K562 (cell line): Measurements from ENCODE around the gene LY6G6F. TPM values are rescaled to one million over a fixed set of nuclear protein-coding genes. Genes with fewer than 3 reads are reported as not detected.
A peak's percentile ranks its signal among the peaks of the same experiment; 100 is the strongest.

Experiments used
- CBFB ChIP-seq: sonication (generic); formaldehyde crosslinking; IDR thresholded peaks from 2 replicates; pipeline ENCODE4 v1.4.0; 2020; ENCODE audit warnings: mild to moderate bottlenecking, missing genetic modification reagents
- CREBBP ChIP-seq: IDR thresholded peaks from one replicate; pipeline ENCODE4 v1.6.1; 2012; ENCODE audit warnings: low read depth, mild to moderate bottlenecking, control low read depth, inconsistent platforms, low read length
- DDX20 ChIP-seq: fragments of 450-650 bp; IDR thresholded peaks from 2 replicates; pipeline ENCODE4 v1.6.1; 2016; ENCODE audit warnings: missing genetic modification characterization, low read depth, mild to moderate bottlenecking, missing compliant biosample characterization, moderate library complexity
- DLX4 ChIP-seq: fragments of 250-450 bp; sonication (Bioruptor Pico); IDR thresholded peaks from 2 replicates; pipeline ENCODE4 v1.6.1; 2021; ENCODE audit warnings: mild to moderate bottlenecking
- DNMT1 ChIP-seq: fragments of 450-650 bp; IDR thresholded peaks from 2 replicates; pipeline ENCODE4 v1.6.1; 2016; ENCODE audit warnings: antibody characterized with exemption, mild to moderate bottlenecking
- FOXP1 ChIP-seq: sonication (generic); formaldehyde crosslinking; IDR thresholded peaks from 2 replicates; pipeline ENCODE4 v1.8.0; 2022; ENCODE audit warnings: mild to moderate bottlenecking, missing genetic modification reagents
- HNRNPL ChIP-seq: fragments of 200-400 bp; formaldehyde crosslinking; IDR thresholded peaks from 2 replicates; pipeline ENCODE4 v1.6.1; 2017; ENCODE audit warnings: low read depth, mild to moderate bottlenecking, low read length
- MEIS2 ChIP-seq: fragments of 450-650 bp; IDR thresholded peaks from 2 replicates; pipeline ENCODE4 v1.6.1; 2014; ENCODE audit warnings: mild to moderate bottlenecking; ENCODE audit not compliant: partially characterized antibody
- PREB ChIP-seq: sonication (generic); formaldehyde crosslinking; IDR thresholded peaks from 2 replicates; pipeline ENCODE4 v1.8.1; 2023; ENCODE audit warnings: mild to moderate bottlenecking, missing genetic modification reagents
- PYGO2 ChIP-seq: fragments of 450-650 bp; IDR thresholded peaks from 2 replicates; pipeline ENCODE4 v1.6.1; 2016; ENCODE audit warnings: mild to moderate bottlenecking, missing genetic modification characterization, moderate library complexity, missing compliant biosample characterization
- SRSF1 ChIP-seq: fragments of 200-400 bp; formaldehyde crosslinking; IDR thresholded peaks from 2 replicates; pipeline ENCODE4 v1.6.1; 2017; ENCODE audit warnings: mild to moderate bottlenecking, low read depth, low read length, moderate library complexity
- STAT5B ChIP-seq: fragments of 250-450 bp; sonication (Bioruptor Pico); IDR thresholded peaks from 2 replicates; pipeline ENCODE4 v1.8.0; 2021; ENCODE audit warnings: mild to moderate bottlenecking, inconsistent platforms
- U2AF2 ChIP-seq: fragments of 200-400 bp; formaldehyde crosslinking; optimal IDR thresholded peaks from 2 replicates; pipeline ENCODE3; 2017; ENCODE audit warnings: low read depth, mild to moderate bottlenecking, low read length
- VEZF1 ChIP-seq: fragments of 200-800 bp; sonication (Bioruptor generic); IDR thresholded peaks from 2 replicates; pipeline ENCODE4 v1.6.1; 2017; ENCODE audit warnings: missing genetic modification characterization, missing compliant biosample characterization
- ZHX1 ChIP-seq: fragments of 150-350 bp; conservative IDR thresholded peaks from 2 replicates; pipeline ENCODE4 v1.6.1; 2014; ENCODE audit warnings: low read length
- ZNF184 ChIP-seq: sonication (generic); formaldehyde crosslinking; IDR thresholded peaks from 2 replicates; pipeline ENCODE4 v1.5.0; 2020; ENCODE audit warnings: missing genetic modification reagents
- ZNF507 ChIP-seq: conservative IDR thresholded peaks from 2 replicates; pipeline ENCODE4 v1.6.1; 2017; ENCODE audit warnings: missing genetic modification characterization, missing compliant biosample characterization
- ZNF583 ChIP-seq: fragments of 250-450 bp; sonication (Bioruptor Pico); IDR thresholded peaks from 2 replicates; pipeline ENCODE4 v1.4.0; 2020
- ZNF586 ChIP-seq: fragments of 450-650 bp; formaldehyde crosslinking; conservative IDR thresholded peaks from 2 replicates; pipeline ENCODE4 v1.4.0; 2020; ENCODE audit warnings: mild to moderate bottlenecking, moderate library complexity
- polyA plus RNA-seq, 8 experiments: library from polyadenylated mRNA; depleted of rRNA in 4 of 8; stranded (reverse) in 5 of 8; unstranded in 3 of 8; fragments of >200 nt; fragmentation: Nextera tagmentation in 2 of 8; fragmentation: Illumina TruSeq in 1 of 8; extraction: Ambion mirVana in 2 of 8; extraction: Trizol in 1 of 8; gene quantifications; 2 replicates each; pipeline versions ENCODE4 v1.2.1 to v1.2.3, GENCODE V29; 2011 to 2014; ENCODE audit warnings: inconsistent platforms in 1 of 8, missing spikeins in 1 of 8
- total RNA-seq, 7 experiments: library from RNA; depleted of rRNA in 6 of 7; stranded (reverse); fragments of >200 nt in 6 of 7; fragmentation: Illumina TruSeq in 2 of 7; extraction: Trizol in 2 of 7; gene quantifications; 2 replicates each; pipeline versions ENCODE4 v1.2.1 to v1.2.3, GENCODE V29; 2011 to 2021; ENCODE audit warnings: low replicate concordance in 1 of 7

LY6G6F gene
- total and polyA plus RNA-seq, 9 of the 15 experiments (the other 6 are each of a cell fraction or from before 2014, with no cell fraction given) = 0.14 to 0.50 (median 0.28) TPM; not detected in 2

GRCh38 chr6:31664790-31665500 is 41.7 kb upstream of the LY6G6F start, which contains the start of gene GPANK1 (continued):
- peak; percentile 18; the same call in 1 of the 2 replicates for TF ChIP-seq ZHX1
- peak; percentile 100 for TF ChIP-seq FOXP1
- TF ChIP-seq ZNF586 (CRISPR knock-in tag) = peak; percentile 19; the same call in 1 of the 2 replicates
- TF ChIP-seq HNRNPL = no peak
- peak; percentile 91 for TF ChIP-seq MEIS2
- peak; percentile 98 for TF ChIP-seq CBFB (CRISPR knock-in tag)
- TF ChIP-seq STAT5B (CRISPR knock-in tag) = no peak
- TF ChIP-seq DLX4 (CRISPR knock-in tag) = no peak
- no peak for TF ChIP-seq ZNF583 (CRISPR knock-in tag)
- TF ChIP-seq PREB (CRISPR knock-in tag) = peak; percentile 99
- TF ChIP-seq PYGO2 = no peak
- no peak for TF ChIP-seq ZNF507 (tag)
- no peak for TF ChIP-seq VEZF1 (CRISPR knock-in tag)
- no peak for TF ChIP-seq CREBBP
- no peak for TF ChIP-seq U2AF2
- no peak for TF ChIP-seq ZNF184 (CRISPR knock-in tag)
- no peak for TF ChIP-seq DDX20
- no peak for TF ChIP-seq DNMT1
- TF ChIP-seq SRSF1 = no peak
